ENCODE measurements around the gene SLC7A5. TPM values are rescaled to one million over a fixed set of nuclear protein-coding genes. Genes with fewer than 3 reads are reported as not detected.
A peak's percentile ranks its signal among the peaks of the same experiment; 100 is the strongest.

Gene SLC7A5
- total and polyA plus RNA-seq, 8 donors = 1.1 to 54.7 (median 4.4) TPM

- no peak for FAIRE-seq
- intact Hi-C loops (cut with DNase I) = no loop called here
- Histone ChIP-seq H3K4me3 (no peak overlapping the region), H3K27ac (peak overlapping the region; percentile 5 to 88 (median 85)), H3K27me3 (no peaks in the 10 kb centered on the region), H3K4me1 (peaks cover 11 to 20% (median 19%) of the 10 kb centered on the region in 3 donors), H3K9me3 (no peaks in the 10 kb centered on the region), H3K36me3 (no peaks in the 10 kb centered on the region)
- WGBS, 2 donors = 52 to 55% methylated on average over 16 of the region's 16 CpGs
- DNase-seq = peak in 3 of 6 donors; percentile 40 to 49 (median 48)
- no peak for ATAC-seq
- TF ChIP-seq CTCF (IDR thresholded peaks at IDR 0.05) = no peak
These were observed 19.8 kb downstream of the SLC7A5 start for GRCh38 chr16:87849419-87850008.

GRCh38 chr16:87848676-87849345 lies 20.5 kb downstream of the SLC7A5 start:
- Histone ChIP-seq H3K27me3 (no peaks in the 10 kb centered on the region), H3K36me3 (no peaks in the 10 kb centered on the region), H3K9me3 (no peaks in the 10 kb centered on the region), H3K4me3 (no peak overlapping the region), H3K4me1 (peaks cover 7 to 16% (median 12%) of the 10 kb centered on the region in 3 donors), H3K27ac (peak overlapping the region; percentile 76 to 88 (median 85))
- TF ChIP-seq CTCF (IDR thresholded peaks at IDR 0.05) = no peak
- ATAC-seq = no peak
- FAIRE-seq = no peak
- peak in 1 of 6 donors; percentile 59 for DNase-seq
- WGBS, 2 donors = 74 to 75% methylated on average over 18 of the region's 18 CpGs
- intact Hi-C loops (cut with DNase I) = no loop called here

GRCh38 chr16:87847785-87848675 lies 21.3 kb downstream of the SLC7A5 start:
- FAIRE-seq (no peak), ATAC-seq (peak; percentile 60 to 80 (median 70)), DNase-seq (peak in 4 of 6 donors; percentile 62 to 83 (median 67))
- peak overlapping the region; percentile 76 to 88 (median 85) for H3K27ac ChIP-seq
- WGBS, 2 donors = 69 to 73% methylated on average over 28 of the region's 28 CpGs
- intact Hi-C loops (cut with DNase I) = no loop called here
- no peaks in the 10 kb centered on the region for H3K36me3 ChIP-seq
- no peaks in the 10 kb centered on the region for H3K9me3 ChIP-seq
- TF ChIP-seq CTCF (IDR thresholded peaks at IDR 0.05) = no peak
- no peak overlapping the region for H3K4me3 ChIP-seq
- H3K4me1 ChIP-seq = peaks cover 3 to 11% (median 4%) of the 10 kb centered on the region in 3 donors
- no peaks in the 10 kb centered on the region for H3K27me3 ChIP-seq

GRCh38 chr16:87847467-87847784 lies 21.9 kb downstream of the SLC7A5 start:
- Histone ChIP-seq H3K27ac (peak overlapping the region; percentile 75 to 88 (median 82)), H3K9me3 (no peaks in the 10 kb centered on the region), H3K36me3 (no peaks in the 10 kb centered on the region), H3K27me3 (no peaks in the 10 kb centered on the region), H3K4me3 (no peak overlapping the region), H3K4me1 (peaks cover 0 to 7% (median 0%) of the 10 kb centered on the region in 3 donors)
- no peak for TF ChIP-seq CTCF (IDR thresholded peaks at IDR 0.05)
- ATAC-seq (no peak), DNase-seq (peak in 1 of 6 donors; percentile 52), FAIRE-seq (no peak)
- intact Hi-C loops (cut with DNase I) = no loop called here
- 69 to 73% methylated on average over 8 of the region's 8 CpGs for WGBS, 2 donors

Measured in pancreas (tissue), 10 donors.